Measurements from ENCODE around the gene SYNE2.

Gene SYNE2

DNA sequence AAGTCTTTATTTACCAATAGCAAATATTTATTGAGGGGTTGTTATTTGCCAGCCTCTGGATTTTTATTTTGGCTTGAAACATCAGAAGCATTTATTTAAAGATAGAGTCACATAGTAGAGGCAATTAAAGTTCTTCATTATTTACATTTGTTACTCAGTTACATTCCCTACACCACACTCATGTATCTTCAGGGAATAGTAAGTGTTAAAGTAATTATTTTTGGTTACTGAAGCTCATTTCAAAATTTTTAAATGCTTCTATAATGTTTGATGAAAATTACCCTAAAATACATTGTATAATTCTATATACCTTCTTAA is 235.8 kb downstream of the SYNE2 start:
- TF ChIP-seq, protein P1, sequence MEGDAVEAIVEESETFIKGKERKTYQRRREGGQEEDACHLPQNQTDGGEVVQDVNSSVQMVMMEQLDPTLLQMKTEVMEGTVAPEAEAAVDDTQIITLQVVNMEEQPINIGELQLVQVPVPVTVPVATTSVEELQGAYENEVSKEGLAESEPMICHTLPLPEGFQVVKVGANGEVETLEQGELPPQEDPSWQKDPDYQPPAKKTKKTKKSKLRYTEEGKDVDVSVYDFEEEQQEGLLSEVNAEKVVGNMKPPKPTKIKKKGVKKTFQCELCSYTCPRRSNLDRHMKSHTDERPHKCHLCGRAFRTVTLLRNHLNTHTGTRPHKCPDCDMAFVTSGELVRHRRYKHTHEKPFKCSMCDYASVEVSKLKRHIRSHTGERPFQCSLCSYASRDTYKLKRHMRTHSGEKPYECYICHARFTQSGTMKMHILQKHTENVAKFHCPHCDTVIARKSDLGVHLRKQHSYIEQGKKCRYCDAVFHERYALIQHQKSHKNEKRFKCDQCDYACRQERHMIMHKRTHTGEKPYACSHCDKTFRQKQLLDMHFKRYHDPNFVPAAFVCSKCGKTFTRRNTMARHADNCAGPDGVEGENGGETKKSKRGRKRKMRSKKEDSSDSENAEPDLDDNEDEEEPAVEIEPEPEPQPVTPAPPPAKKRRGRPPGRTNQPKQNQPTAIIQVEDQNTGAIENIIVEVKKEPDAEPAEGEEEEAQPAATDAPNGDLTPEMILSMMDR (IDR thresholded peaks at IDR 0.05; ENCODE audit: extremely low read depth, insufficient read depth, missing control alignments), result no peak
- in situ Hi-C loops (cut with MboI; ENCODE audit: low pct_unique_long_range_greater_than_20kb, low sequenced_read_pairs, unreplicated experiment), result no loop called here
- no peak for DNase-seq (ENCODE audit: low spot score)

DNA sequence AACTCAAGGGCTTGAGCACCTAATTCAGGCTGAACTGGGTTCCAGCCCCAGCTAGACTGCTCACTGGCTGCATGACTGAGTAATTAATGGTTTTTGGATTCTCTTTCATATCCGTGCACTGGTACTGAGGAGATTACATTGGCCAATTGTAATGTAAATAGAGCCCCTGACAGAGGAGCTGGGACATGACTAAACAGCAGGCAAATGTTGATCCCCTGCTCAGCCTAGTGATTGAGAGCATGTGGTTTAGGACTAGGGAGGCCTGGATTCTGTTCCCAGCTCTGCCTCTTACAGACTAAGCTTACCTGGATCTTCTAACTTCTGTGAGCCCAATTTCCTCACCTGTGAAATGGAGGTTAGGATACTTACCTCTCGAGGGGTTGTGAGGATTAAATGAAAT is 237.1 kb downstream of the SYNE2 start:
- in situ Hi-C loops (cut with MboI; ENCODE audit: low pct_unique_long_range_greater_than_20kb, low sequenced_read_pairs, unreplicated experiment), result no loop called here
- no peak for DNase-seq (ENCODE audit: low spot score)
- TF ChIP-seq, protein P1 (IDR thresholded peaks at IDR 0.05; ENCODE audit: extremely low read depth, insufficient read depth, missing control alignments), result no peak

DNA sequence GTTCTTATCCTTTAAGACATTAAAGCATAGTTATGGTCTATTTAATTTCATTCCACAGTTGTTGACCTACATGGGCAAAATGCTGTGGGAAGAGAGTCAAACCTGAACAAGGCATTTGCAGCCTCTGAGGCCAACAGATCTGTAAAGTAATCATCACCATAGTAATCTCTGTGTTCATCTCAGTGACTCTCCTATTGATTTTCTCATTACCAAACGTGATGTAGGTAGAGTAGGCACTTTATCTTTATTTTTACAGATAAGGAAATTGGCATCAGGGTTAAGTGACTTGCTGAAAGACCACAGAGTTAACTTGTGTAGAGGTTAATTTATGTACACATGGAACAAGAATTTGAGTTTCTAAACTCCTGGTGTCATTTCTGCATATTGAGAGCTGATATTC is 238.4 kb downstream of the SYNE2 start:
- no peak for DNase-seq (ENCODE audit: low spot score)
- TF ChIP-seq, protein P1 (IDR thresholded peaks at IDR 0.05; ENCODE audit: extremely low read depth, insufficient read depth, missing control alignments), result no peak
- in situ Hi-C loops (cut with MboI; ENCODE audit: low pct_unique_long_range_greater_than_20kb, low sequenced_read_pairs, unreplicated experiment), result no loop called here

DNA sequence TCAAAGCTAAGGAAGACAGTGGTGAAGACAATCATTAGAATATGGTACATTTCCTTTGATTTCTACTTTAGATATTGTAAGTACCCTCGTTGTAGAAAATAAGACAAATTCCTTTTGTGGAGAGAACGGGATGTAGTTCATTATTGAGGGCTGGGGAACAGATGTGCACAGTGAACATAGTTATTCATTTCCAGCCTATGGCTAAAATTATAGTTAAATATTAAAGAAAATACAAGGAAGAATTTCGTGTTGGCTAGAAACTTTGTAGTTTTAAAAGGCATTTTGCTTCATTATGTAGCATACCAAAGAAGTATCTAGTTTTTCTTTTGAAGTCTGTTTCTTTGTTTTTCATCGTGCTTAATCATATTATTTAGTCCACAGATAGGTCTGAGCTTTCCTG is 239.5 kb downstream of the SYNE2 start:
- DNase-seq (ENCODE audit: low spot score), result no peak
- in situ Hi-C loops (cut with MboI; ENCODE audit: low pct_unique_long_range_greater_than_20kb, low sequenced_read_pairs, unreplicated experiment), result no loop called here
- TF ChIP-seq, protein P1 (IDR thresholded peaks at IDR 0.05; ENCODE audit: extremely low read depth, insufficient read depth, missing control alignments), result no peak

DNA sequence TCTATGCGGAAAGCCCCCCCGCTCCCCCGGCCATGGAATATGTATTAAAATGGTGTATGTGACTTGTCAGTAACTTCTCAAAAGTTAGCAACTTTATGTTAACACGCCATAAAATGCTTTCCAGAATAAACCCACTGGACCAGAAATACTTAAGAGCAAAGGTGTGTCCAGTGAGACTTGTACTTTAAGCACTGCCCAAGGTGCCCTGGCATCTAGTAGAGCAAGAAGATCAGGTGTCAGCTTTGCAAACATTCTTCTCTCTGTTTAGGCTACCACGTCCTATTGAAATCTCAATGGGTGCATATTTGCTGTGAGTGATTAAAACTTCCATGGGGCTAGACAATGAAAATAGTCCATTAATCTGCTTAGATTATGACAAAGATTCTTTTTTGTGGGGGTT is 240.1 kb downstream of the SYNE2 start:
- in situ Hi-C loops (cut with MboI; ENCODE audit: low pct_unique_long_range_greater_than_20kb, low sequenced_read_pairs, unreplicated experiment), result no loop called here
- TF ChIP-seq, protein P1 (IDR thresholded peaks at IDR 0.05; ENCODE audit: extremely low read depth, insufficient read depth, missing control alignments), result no peak
- no peak for DNase-seq (ENCODE audit: low spot score)

DNA sequence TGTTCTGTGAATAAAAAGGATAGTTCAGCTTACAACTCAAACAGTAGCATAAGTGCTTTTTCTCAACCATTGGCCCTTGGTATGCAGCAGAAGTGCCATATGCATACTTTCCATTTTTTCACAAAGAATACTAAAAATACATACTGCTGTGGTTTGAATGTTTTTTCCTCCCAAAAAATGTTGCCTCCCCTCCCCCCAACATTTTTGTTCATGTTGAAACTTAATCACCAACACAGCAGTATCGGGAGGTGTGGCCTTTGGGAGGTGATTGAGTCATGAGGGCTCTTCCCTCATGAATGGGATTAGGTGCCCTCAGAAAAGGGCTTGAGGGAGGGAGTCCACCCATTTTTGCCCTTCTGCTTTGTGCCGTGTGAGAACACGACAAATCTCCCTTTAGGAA is 242.8 kb downstream of the SYNE2 start:
- no peak for DNase-seq (ENCODE audit: low spot score)
- TF ChIP-seq, protein P1 (IDR thresholded peaks at IDR 0.05; ENCODE audit: extremely low read depth, insufficient read depth, missing control alignments), result no peak
- in situ Hi-C loops (cut with MboI; ENCODE audit: low pct_unique_long_range_greater_than_20kb, low sequenced_read_pairs, unreplicated experiment), result no loop called here

DNA sequence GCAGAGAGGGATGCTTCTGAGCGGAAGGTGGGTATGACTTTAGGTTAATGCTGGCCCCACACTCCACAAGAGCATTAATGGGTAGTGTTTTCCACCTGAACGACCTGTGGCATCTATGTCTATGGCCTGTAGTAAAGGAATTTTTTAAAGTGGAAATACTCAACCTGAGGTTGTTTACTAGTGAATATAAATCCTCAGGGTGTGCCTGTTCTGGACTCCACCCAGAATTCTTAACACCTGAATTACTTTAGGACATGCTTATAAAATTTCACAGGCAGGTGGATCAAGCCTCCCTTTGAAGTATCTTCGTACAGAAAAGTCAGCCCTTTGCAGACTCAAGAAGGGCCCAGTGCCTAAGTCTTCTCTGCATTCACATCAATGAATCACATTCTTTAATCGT is 245.3 kb downstream of the SYNE2 start:
- no peak for DNase-seq (ENCODE audit: low spot score)
- in situ Hi-C loops (cut with MboI; ENCODE audit: low pct_unique_long_range_greater_than_20kb, low sequenced_read_pairs, unreplicated experiment), result no loop called here
- TF ChIP-seq, protein P1 (IDR thresholded peaks at IDR 0.05; ENCODE audit: extremely low read depth, insufficient read depth, missing control alignments), result no peak

Measured in GM13977 (cell line).